ELR (cell line): ENCODE results near the gene ARAP2.

ENCODE experiments used
- DNase-seq: peaks from one replicate; pipeline ENCODE4 v3.0.0-alpha.2; 2015; ENCODE audit warnings: low read depth

ARAP2 gene

DNA sequence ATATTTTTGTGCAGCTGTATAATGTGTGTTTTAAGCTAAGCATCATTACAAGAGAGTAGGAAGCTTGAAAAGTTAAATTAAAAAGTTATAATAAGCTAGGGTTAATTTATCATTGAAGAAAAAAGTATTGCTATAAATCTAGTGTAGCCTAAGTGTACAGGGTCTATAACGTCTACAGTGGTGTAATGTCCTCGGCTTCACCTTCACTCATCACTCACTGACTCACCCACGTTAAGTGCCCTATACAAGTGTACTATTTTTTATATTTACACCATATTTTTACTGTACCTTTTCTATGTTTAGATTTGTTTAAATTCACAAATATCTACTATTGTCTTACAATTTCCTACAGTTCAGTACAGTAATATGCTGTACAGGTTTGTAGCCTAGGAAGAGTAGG, 23.5 kb downstream of the ARAP2 start:
- no peak for DNase-seq

DNA sequence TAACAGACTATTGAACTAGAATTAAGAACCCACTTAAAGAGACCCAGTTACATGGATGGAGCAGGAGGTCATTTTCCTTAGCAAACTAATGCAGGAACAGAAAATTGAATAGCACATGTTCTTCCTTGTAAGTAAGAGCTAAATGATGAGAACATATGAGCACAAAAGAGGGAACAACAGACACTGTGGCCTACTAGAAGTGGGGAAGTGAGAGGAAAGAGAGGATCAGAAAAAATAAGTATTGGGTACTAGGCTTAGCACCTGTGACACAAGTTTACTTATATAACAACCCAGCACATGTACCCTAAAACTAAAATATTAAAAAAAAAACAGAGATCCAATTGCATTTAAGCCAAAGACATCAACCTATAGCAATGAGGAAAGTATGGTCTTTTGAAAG, 26.2 kb downstream of the ARAP2 start:
- no peak for DNase-seq

DNA sequence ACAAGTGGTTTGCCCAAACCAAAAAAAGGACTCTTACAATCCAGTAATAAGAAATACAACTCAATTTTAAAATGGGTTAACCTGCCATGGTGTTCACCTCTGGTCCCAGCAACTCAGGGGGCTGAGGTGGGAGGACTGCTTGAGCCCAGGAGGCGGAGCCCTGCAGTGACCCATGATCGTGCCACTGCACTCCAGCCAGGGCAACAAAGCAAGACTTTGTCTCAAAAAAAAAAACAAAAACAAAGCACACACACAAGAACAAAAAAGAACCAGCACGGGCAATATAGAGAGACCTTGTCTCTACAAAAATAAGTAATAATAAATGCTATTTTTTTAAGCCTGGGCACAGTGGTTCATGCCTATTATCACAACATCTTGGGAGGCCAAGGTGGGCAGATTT, 28.7 kb downstream of the ARAP2 start:
- DNase-seq: no peak

DNA sequence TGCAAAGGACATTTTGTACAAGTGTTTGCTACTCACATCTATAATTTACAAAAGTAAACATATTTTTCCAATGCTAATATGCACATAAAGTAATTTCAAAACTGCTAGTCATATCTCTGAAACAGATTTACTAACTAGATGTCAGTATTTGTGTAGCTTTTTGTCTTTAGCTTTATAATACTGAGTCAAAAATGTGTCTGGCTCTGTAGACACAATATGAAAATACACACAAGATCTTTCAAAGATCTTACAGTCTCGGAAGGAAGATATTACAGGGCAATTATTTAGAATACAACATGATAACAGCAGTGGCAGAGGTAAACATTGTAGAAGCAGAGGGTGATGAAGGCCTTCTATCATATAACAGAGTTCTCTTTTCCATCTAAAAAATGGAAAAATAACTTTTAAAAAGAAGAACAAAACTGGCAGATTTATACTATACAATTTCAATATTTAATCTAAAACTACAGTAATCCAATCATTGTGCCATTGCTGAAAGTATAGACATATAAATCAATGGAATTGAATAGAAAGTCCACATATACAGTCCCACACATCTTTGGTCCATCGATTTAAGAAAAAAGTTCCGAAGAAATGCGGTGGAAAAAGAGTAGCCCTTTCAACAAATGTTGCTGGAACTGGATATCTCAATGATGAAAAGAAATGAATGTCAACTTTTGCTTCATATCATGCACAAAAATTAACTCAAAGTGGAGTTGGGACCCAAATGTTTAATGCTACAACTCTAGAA, 29.4 kb downstream of the ARAP2 start:
- no peak for DNase-seq

DNA sequence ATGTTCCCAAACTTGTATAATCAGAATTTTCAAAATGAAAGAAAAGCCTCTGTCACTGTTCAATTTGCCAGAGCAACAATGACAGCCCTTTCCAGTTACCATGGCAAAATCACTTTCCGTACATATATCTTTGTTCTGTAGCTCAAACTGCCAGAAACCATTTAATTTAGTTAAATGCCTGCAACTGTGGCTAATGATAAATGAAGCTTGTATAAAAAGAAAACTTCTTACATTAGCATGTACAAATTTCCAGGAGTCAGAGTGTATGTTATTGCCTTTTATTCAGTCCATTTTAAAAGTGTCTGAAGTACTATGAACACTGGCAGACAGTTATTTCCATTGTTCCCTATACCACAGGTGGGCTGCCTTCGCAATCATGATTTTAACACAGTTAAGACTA, 30.3 kb downstream of the ARAP2 start:
- DNase-seq: no peak

DNA sequence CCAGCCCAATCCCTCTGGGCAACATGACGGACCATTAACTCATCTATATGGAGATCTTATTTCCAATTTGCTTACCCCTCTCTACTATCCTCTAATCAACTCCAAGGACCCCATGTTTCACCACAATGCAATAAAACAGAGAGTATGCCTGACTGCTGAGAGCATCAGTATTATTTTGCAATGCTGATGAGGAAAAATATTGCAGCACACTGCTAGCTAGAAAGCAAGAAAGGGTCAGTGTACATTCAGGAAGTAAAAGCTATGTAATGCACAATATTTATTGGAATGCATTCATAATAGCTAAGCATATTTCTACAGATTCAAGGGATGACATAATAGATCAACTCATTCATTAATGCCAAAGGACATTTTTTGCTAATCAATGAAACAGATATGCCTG, 33.2 kb downstream of the ARAP2 start:
- no peak for DNase-seq

DNA sequence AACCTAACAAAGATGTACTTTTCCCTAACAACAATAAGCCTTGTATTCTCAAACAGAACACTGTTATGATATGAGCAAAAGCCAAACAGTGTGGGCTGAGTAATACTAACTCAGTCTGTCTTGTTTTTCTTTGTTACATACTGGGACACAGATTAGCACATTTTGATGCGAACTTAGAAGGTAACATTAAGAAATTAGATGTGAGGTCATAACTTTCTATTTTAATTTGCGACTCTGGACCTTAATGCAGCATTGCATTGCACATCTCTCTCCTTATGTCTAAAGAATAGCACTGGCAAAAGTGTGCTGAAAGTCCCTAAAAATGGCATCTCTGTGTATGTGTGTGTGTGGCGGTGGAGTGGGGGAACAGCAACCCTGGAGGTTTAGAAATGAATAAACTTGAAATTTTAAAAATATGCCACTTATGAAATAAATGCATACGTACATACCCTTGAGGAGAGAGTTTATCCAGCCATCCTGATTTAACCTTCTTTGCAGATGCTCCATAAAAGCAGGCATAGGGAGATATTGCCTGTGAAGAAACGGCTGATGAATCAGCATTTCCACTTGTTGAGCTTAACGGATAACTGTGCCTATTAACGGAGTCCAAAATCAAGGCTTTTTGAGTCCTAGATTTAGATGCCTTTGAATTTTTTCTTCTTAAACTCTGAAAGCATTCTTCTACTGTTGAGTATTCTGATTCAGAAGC, 34.2 kb downstream of the ARAP2 start:
- peak; percentile 13 for DNase-seq

DNA sequence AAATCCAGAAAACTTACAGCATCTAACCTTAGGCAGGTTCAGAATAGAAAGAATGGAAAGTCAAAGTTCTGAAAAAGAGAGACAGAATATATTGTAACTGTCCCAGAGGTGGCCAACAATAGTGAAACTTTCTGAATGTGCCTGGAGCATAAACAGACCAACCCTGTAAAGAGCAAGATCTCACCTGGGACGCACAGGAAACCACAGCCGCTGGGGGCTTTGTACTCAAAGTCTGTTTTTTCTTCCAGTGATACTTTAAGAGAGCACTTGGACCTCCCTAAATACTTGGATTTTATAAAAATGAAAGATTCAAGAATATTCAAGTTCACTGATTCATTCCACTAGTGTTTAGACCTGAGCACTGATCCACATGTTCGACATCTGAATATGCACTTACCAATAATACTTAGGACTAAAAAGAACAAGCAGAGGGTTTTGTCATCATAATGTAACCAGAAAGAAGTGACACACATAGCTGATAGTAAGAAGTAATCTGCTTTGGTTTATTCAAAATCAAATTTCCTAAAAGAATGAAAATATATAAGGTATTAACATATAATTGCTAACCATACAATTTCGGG, 35.3 kb downstream of the ARAP2 start:
- no peak for DNase-seq

DNA sequence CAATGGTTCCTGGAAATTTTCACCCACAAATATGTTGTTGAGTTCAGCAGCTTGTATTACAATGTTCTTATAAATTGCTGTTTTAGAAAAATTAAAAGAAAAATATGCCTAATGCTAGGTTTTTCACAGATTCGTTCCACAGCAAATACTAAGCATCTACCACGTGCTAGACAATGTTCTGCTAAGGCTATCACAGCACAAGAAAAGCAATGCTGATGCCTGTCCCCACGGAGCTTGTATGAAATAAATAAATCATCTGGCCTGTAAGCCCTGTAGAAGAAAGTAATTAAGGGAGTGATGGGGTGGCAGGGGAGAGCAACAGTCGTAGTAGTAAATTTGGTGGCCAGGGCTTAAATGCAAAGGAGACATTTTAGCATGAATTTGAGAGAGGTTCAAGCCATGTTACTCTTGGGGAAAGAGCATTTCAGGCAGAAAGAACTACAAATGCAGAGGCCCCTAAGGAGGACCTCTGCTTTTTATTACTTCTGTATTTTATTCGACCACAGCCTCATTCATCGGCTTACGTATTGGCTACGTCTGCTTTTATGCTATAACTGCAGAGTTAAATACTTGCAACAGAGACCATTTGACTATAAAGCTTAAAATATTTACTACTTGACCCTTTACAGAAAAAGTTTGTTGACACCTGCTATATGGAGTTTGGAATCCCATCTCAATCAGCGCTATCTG, 36.3 kb downstream of the ARAP2 start:
- no peak for DNase-seq

DNA sequence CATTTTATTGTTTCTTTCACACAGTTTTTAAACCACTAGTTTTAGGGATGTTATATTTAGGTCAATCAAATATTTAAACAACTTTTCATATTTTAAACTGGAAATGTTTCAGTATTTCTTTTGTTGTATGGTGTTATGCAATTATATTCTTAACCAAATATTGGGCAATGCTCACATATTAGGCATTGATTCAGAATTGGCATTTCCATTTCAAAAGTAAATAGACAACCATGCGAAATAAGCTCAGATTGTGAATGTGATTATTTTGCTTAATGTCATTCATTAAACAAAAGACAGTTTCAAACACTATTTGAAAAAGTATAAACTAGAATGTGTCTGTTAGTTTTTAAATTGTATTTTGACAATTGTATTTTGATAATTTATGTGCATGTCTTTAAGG, 36.9 kb downstream of the ARAP2 start:
- no peak for DNase-seq

DNA sequence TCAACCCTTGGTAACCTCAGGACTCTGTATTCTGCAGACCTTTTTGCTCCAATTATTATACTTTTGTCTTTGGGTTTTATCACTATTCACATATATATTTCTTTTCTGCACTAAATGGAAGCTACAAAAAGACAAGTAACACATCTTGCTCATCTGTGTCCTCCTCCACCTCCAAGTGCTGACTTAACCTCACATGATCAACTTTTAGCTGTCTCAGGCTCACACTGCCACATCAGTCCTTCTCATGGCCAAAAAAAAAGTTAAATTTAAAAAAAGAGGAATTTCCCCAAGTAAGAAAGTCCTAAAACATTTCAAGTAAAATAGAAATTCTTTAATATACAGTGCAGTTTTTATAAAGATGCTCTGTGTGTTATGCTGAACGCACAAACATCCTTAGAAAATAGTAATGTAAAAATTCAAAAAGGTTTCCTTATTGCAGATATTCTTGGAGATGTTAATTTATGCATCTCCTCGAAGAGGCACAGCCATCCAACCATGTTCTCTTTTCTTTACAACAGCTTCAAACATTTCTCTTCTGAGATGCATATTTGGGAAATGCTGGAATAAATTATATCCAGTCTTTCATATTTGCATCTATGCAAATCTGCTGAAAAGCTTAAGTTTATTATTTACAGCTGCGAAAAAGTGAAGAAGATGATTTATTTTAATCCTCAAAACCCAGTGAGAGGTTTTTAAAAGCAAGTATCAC, 37.6 kb downstream of the ARAP2 start:
- DNase-seq: no peak

DNA sequence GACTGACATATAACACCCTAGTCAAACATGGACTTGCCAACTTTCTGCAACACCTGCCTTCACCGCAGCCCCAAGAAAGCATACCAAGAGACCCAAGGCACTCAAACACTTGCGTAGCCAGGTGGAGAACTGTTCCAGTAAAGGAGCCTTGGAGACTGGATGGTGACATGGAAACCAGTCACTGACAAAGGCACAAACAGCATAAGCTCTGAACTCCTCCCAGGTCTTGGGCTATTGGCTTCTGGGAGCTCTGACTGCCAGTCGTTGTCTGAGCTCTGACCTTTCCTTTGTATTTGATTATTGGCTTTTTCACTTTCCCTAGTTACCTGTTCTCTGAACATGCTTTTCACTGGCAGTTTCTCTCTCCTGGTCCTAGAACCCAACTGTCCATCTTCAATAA, 38.3 kb downstream of the ARAP2 start:
- no peak for DNase-seq

DNA sequence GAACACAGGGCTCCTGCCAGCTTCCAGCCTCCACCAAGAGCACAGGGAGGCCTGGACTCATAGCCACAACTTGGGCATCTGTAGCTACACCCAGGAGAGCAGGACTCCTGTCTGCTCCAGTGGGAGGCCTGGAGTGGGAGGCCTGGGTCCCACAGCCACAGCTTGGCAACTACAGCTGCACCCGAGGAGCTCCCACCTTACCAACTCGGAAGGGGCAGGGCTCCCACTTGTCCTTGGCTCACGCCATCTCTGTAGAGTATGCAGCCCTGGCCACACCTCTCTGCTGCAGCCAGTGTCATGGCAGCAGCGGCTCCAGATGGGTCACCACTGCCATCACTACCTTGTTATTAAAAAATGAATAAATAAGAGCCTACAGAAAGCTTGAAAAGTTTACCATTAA, 45.5 kb downstream of the ARAP2 start:
- no peak for DNase-seq

DNA sequence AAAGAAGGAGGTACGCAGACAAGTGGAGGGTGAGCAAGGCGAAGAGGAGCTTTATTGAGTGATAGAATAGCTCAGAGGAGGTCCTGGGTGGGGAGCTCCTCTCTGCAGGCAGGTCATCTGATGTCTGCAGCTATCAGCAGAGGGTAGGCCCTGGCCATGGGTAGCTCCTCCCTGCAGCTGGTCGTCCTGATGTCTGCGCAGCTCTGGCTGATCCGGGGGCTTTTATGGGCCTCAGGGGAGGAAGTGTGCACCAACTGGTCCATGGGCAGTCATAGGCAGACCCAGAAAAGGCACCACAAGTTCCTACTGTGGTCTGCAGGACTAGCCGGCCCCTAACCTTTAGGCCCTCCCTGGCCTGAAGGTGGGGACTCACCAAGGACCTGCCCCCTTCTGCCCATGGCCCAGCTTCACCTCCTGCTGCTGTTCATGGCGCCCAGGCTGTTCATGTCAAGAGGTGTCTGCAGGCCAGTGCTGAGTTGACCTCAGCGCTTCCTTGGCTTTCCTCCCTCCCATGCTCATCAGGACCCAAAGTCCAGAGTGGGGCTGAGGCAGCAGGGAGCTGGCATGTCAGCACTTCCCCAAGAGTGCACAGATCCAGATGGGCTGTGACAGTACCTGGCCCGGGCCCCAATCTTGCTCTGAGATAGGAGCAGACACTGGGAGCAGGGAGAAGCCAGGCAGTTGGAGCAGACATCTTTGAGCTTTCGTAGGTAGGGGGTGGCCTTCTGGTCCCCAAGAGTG, 46.1 kb downstream of the ARAP2 start:
- DNase-seq: no peak

DNA sequence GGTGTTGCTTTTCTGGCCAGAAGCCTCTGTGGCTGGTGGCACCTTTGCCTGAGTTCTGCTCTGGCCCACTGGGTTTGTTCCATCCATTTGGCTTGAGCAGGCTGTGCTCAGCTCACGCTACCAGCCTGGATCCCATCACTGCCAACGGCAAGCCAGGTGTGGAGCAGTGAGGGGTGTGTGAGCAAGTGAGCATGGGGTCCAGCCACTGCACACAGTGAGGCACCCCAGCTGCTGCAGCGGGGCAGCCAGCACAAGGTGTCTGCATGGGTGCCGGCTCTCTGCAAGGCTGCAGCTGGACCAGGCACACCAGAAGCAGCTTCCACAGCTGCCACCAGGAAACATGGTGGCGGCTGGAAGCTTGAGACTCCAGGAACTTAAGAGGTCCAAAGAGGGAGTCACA, 46.8 kb downstream of the ARAP2 start:
- DNase-seq: no peak

DNA sequence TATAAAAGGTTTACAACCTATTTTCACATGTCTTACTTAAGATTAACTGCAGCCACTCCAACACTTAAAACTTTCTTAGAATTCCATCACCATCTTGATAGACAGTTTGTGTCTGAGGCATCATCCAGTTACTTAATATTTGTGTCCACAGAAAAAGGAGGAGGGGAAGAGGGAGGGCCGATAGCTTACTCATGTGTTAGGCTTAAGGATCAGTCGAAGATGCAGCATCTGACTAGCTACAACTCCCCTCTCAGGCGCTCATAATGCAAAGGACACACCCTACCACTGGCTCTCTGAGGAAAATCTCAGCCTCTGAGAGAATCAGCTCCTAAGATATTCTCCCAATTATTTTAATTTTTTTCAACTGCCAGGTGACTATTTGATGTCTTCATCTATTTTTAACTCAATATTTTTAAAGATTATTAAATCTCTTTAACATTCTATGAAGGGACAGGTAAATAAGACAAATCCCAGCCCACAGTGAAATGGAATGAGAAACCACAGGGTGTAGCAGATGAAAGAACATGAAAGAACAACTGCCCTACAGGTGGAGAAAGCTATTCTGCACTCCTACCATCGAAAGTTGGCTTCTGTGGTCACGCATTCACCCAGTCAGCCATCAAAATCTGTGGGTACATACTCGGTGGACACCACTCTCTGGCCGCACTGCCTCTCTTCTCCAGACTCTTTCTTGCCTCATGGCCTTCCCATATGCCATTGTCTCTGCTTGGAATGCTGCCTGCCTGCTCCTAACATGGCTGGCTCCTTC, 48.0 kb downstream of the ARAP2 start:
- peak; percentile 46 for DNase-seq

DNA sequence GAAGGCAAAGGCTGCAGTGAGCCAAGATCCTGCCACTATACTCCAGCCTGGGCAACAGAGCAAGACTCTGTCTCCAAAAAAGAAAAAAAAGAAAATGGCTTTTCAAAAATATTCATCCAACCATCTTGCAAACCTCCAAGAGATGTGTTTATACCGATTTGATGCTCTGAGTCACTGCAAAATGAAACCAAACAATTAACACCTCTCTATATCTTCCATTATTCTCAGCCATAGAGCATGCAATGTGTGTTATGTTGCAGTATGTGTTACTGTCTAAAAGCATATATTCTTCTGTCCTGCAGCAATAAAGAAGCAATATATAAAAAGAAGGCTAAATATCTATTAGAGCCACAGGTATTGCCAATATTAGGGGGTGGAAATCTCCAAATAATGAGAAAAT, 51.4 kb downstream of the ARAP2 start:
- no peak for DNase-seq

DNA sequence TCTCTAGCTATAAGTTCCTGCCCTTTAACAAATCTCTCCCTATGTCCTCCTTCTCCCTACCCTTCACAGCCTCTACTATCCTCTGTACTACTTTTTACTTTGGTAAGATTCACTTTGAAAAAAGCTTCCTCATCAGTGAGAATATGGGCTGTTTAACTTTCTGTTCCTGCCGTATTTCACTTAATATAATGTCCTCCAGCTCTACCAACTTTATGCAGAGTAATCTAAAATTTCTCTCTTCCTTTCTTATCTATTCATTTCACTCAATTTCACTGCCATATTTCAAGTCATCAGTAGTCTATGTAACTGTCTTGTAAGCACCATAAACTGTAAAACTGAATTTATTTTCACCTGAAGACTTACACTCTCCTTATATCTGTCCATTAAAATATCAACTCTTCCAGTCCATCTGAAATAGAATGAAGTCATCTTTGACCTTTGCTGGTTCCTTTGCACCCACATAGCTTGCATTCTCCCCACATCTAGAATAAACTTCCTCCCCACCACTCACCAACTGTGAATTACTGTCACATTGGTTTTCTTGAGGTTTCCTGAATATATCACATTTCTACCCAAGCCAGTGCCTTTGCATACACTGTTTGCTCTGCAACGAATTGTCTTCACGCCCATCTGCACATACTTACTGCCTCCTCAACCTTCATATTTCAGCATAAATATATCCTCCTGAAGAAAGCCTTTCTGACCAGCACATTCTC, 54.6 kb downstream of the ARAP2 start:
- no peak for DNase-seq

DNA sequence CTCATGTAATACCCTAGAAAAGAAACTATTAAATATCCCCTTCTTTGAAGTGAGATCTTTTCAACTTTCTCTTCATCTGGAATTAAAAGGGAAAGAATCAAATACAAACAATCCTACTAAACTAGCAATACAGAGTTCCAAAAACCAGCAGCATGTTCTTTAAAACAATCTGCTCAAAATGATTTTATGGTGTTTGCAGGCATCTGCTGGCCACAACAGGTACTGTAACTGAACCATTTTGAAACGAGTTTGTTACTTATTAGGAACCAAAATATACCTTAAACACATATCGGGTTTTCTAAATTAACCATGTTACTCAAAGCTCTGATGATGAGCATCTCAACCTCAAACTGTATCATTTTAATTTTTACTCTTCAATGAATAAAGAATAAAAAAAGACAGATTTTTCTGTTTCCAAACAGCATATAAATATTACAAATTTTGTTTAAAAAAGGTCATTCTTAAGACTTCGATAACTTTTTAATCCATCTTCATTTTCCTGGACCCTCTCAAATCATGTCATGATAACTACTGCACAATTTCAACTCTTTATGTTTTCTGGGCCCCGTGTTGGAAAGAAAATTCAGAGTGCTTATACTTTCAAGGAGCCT, 56.5 kb downstream of the ARAP2 start:
- DNase-seq: peak; percentile 59
